ENCODE data around the gene OR52I1.

Gene OR52I1

GRCh38 chr11:4593739-4594138 is at the start of gene OR52I1:
Gene OR52I1, plus strand, starts transcription at chr11:4594039. Its CDS starts 0 bp downstream, at chr11:4594039.
- DNase-seq (ENCODE audit: low read depth, low spot score): no peak
- H3K27ac ChIP-seq: no peak within 1 kb of the TSS

- no peak for DNase-seq (ENCODE audit: low read depth, low spot score)
- peak within 1 kb of the TSS; percentile 30 for H3K27ac ChIP-seq
Measured at GRCh38 chr11:4544891-4545290, 48.9 kb upstream of the OR52I1 start, which contains the start of gene OR52M1. Gene OR52M1, plus strand, starts transcription at chr11:4545191. Its CDS starts 0 bp downstream, at chr11:4545191.

GRCh38 chr11:4546878-4547277 is 47.0 kb upstream of the OR52I1 start:
- no peak overlapping the region for H3K27ac ChIP-seq
- DNase-seq (ENCODE audit: low read depth, low spot score): no peak

GRCh38 chr11:4547416-4547815 is 46.4 kb upstream of the OR52I1 start:
- no peak for DNase-seq (ENCODE audit: low read depth, low spot score)
- no peak overlapping the region for H3K27ac ChIP-seq

GRCh38 chr11:4551346-4551979 is 42.4 kb upstream of the OR52I1 start:
- H3K27ac ChIP-seq: no peak overlapping the region
- DNase-seq (ENCODE audit: low read depth, low spot score): no peak

GRCh38 chr11:4559527-4560440 is 34.1 kb upstream of the OR52I1 start:
- no peak overlapping the region for H3K27ac ChIP-seq
- no peak for DNase-seq (ENCODE audit: low read depth, low spot score)

GRCh38 chr11:4560467-4560866 is 33.4 kb upstream of the OR52I1 start:
- no peak overlapping the region for H3K27ac ChIP-seq
- DNase-seq (ENCODE audit: low read depth, low spot score): no peak

GRCh38 chr11:4565371-4565770 is 28.5 kb upstream of the OR52I1 start:
- DNase-seq (ENCODE audit: low read depth, low spot score): no peak
- no peak overlapping the region for H3K27ac ChIP-seq

- no peak overlapping the region for H3K27ac ChIP-seq
- no peak for DNase-seq (ENCODE audit: low read depth, low spot score)
Measured at GRCh38 chr11:4569075-4569474, 24.8 kb upstream of the OR52I1 start.

GRCh38 chr11:4576880-4577279 is 17.0 kb upstream of the OR52I1 start:
- no peak overlapping the region for H3K27ac ChIP-seq
- DNase-seq (ENCODE audit: low read depth, low spot score): no peak

- DNase-seq (ENCODE audit: low read depth, low spot score): no peak
Measured at GRCh38 chr11:4577761-4578160, 16.1 kb upstream of the OR52I1 start.

GRCh38 chr11:4578624-4579023 is 15.2 kb upstream of the OR52I1 start:
- no peak overlapping the region for H3K27ac ChIP-seq
- no peak for DNase-seq (ENCODE audit: low read depth, low spot score)

More at GRCh38 chr11:4577761-4578160, 16.1 kb upstream of the OR52I1 start:
- H3K27ac ChIP-seq: no peak overlapping the region

- H3K27ac ChIP-seq: no peak overlapping the region
- no peak for DNase-seq (ENCODE audit: low read depth, low spot score)
Measured at GRCh38 chr11:4580124-4580523, 13.7 kb upstream of the OR52I1 start.

GRCh38 chr11:4581443-4581842 is 12.4 kb upstream of the OR52I1 start, which contains the start of gene OR52I2:
Gene OR52I2, plus strand, starts transcription at chr11:4581743.
- H3K27ac ChIP-seq: no peak within 1 kb of the TSS
- no peak for DNase-seq (ENCODE audit: low read depth, low spot score)

- no peak for DNase-seq (ENCODE audit: low read depth, low spot score)
- H3K27ac ChIP-seq: no peak overlapping the region
Measured at GRCh38 chr11:4589017-4589416, 4.8 kb upstream of the OR52I1 start.

- no peak for DNase-seq (ENCODE audit: low read depth, low spot score)
- H3K27ac ChIP-seq: no peak overlapping the region
Measured at GRCh38 chr11:4605057-4605456, 11.2 kb downstream of the OR52I1 start.

GRCh38 chr11:4606231-4607015 is 12.6 kb downstream of the OR52I1 start:
- DNase-seq (ENCODE audit: low read depth, low spot score): no peak
- H3K27ac ChIP-seq: peak overlapping the region; percentile 67

- no peak for DNase-seq (ENCODE audit: low read depth, low spot score)
- H3K27ac ChIP-seq: peak overlapping the region; percentile 67
Measured at GRCh38 chr11:4607096-4607495, 13.3 kb downstream of the OR52I1 start.

GRCh38 chr11:4607781-4608666 is 14.2 kb downstream of the OR52I1 start, which contains the start of gene TRIM68:
Gene TRIM68, minus strand, starts transcription at chr11:4608231. Its CDS starts 2,727 bp downstream, at chr11:4605504.
- peak within 1 kb of the TSS; percentile 67 for H3K27ac ChIP-seq
- peak; percentile 58 for DNase-seq (ENCODE audit: low read depth, low spot score)

Measured in epithelial cell of prostate (primary cell).